Osteoblast (primary cell): ENCODE data around the gene CFAP53. TPM values are rescaled to one million over a fixed set of nuclear protein-coding genes. Genes with fewer than 3 reads are reported as not detected.

Experiments
- DNase-seq: peaks from one replicate; pipeline ENCODE4 v3.0.0; 2011; ENCODE audit warnings: low spot score, mixed read lengths; ENCODE audit not compliant: insufficient read length; ENCODE audit errors: missing footprints
- H2AFZ ChIP-seq: 2 replicates; pipeline ENCODE4 v1.6.0; 2011; ENCODE audit warnings: mild to moderate bottlenecking, low read length
- H3K27ac ChIP-seq: 2 replicates; pipeline ENCODE4 v1.5.1; 2011; ENCODE audit warnings: mild to moderate bottlenecking, low read depth, low read length, moderate library complexity
- H3K27me3 ChIP-seq: 2 replicates; pipeline ENCODE4 v1.6.0; 2012; ENCODE audit warnings: mild to moderate bottlenecking, control low read depth, inconsistent platforms, low read length, moderate library complexity; ENCODE audit not compliant: insufficient read depth
- H3K36me3 ChIP-seq: 2 replicates; pipeline ENCODE4 v1.5.1; 2011; ENCODE audit warnings: mild to moderate bottlenecking, low read length, control low read depth, moderate library complexity; ENCODE audit not compliant: insufficient read depth
- H3K4me1 ChIP-seq: 2 replicates; pipeline ENCODE4 v1.5.1; 2011; ENCODE audit warnings: mild to moderate bottlenecking, low read length, control low read depth, moderate library complexity; ENCODE audit not compliant: insufficient read depth
- H3K4me2 ChIP-seq: 2 replicates; pipeline ENCODE4 v1.6.0; 2011; ENCODE audit warnings: mild to moderate bottlenecking, low read length; ENCODE audit not compliant: insufficient read depth
- H3K4me3 ChIP-seq: fragments of 200-600 bp; sonication (generic); 3 replicates; pipeline ENCODE4 v1.5.1; 2012; ENCODE audit warnings: mild to moderate bottlenecking, low read length, inconsistent platforms; ENCODE audit not compliant: insufficient read depth
- H3K79me2 ChIP-seq: 2 replicates; pipeline ENCODE4 v1.6.0; 2012; ENCODE audit warnings: mild to moderate bottlenecking, low read length, control low read depth, inconsistent platforms; ENCODE audit not compliant: insufficient read depth
- H3K9me3 ChIP-seq: 2 replicates; pipeline ENCODE4 v1.5.1; 2011; ENCODE audit warnings: low read depth, low read length, control low read depth
- H4K20me1 ChIP-seq: 2 replicates; pipeline ENCODE4 v1.6.0; 2012; ENCODE audit warnings: mild to moderate bottlenecking, low read length, control low read depth; ENCODE audit not compliant: insufficient read depth
- CTCF ChIP-seq: IDR thresholded peaks from 2 replicates; pipeline ENCODE4 v1.5.1; 2011; ENCODE audit warnings: mild to moderate bottlenecking, low read depth, low read length, moderate library complexity; ENCODE audit errors: extremely low read depth
- total RNA-seq: library from RNA; depleted of rRNA; stranded (reverse); fragments of >200 nt; gene quantifications from 2 replicates; pipeline ENCODE4 v1.2.3, GENCODE V29; 2012

The CFAP53 gene
- total RNA-seq, 1 donor: 0.36 TPM

- H3K4me2 ChIP-seq: no peak overlapping the region
- no peak for TF ChIP-seq CTCF
Observed at GRCh38 chr18:50299626-50300388, 33.5 kb upstream of the CFAP53 start.

GRCh38 chr18:50298443-50299284 is 32.4 kb upstream of the CFAP53 start:
- peaks cover 5% of the 10 kb centered on the region for H3K4me1 ChIP-seq
- no peaks in the 10 kb centered on the region for H4K20me1 ChIP-seq
- DNase-seq: no peak
- peak overlapping the region; percentile 95 for H2AFZ ChIP-seq
- peak overlapping the region; percentile 98 for H3K4me2 ChIP-seq
- H3K36me3 ChIP-seq: no peaks in the 10 kb centered on the region
- H3K4me3 ChIP-seq: peak overlapping the region; percentile 71
- H3K79me2 ChIP-seq: no peaks in the 10 kb centered on the region
- peaks cover 41% of the 10 kb centered on the region for H3K27me3 ChIP-seq
- TF ChIP-seq CTCF: no peak
- H3K9me3 ChIP-seq: no peaks in the 10 kb centered on the region
- H3K27ac ChIP-seq: no peak overlapping the region

More at GRCh38 chr18:50299626-50300388, 33.5 kb upstream of the CFAP53 start:
- Histone ChIP-seq H3K79me2 (no peaks in the 10 kb centered on the region), H3K9me3 (no peaks in the 10 kb centered on the region), H4K20me1 (no peaks in the 10 kb centered on the region), H3K4me1 (peaks cover 5% of the 10 kb centered on the region), H3K27ac (no peak overlapping the region), H3K27me3 (peaks cover 45% of the 10 kb centered on the region), H2AFZ (no peak overlapping the region), H3K4me3 (no peak overlapping the region), H3K36me3 (no peaks in the 10 kb centered on the region)
- DNase-seq: no peak

- Histone ChIP-seq H4K20me1 (no peaks in the 10 kb centered on the region), H3K4me1 (peaks cover 5% of the 10 kb centered on the region), H3K27ac (no peak overlapping the region), H3K4me2 (peak overlapping the region; percentile 98), H2AFZ (peak overlapping the region; percentile 95), H3K9me3 (no peaks in the 10 kb centered on the region), H3K79me2 (no peaks in the 10 kb centered on the region), H3K4me3 (peak overlapping the region; percentile 71), H3K27me3 (peaks cover 36% of the 10 kb centered on the region), H3K36me3 (no peaks in the 10 kb centered on the region)
- no peak for TF ChIP-seq CTCF
- DNase-seq: peak; percentile 91
Observed at GRCh38 chr18:50297621-50298442, 31.5 kb upstream of the CFAP53 start.
